Hepatocyte (in vitro differentiated cells): ENCODE data around the gene ACADM. TPM values are rescaled to one million over a fixed set of nuclear protein-coding genes. Genes with fewer than 3 reads are reported as not detected.

ENCODE experiments used
- DNase-seq: peaks from one replicate; pipeline ENCODE4 v3.0.0-alpha.2; 2016; ENCODE audit warnings: low spot score
- H2AFZ ChIP-seq: fragments of 200-600 bp; sonication (generic); 2 replicates; pipeline ENCODE4 v1.6.0; 2016; ENCODE audit warnings: antibody characterized with exemption, mild to moderate bottlenecking
- H3K27ac ChIP-seq: fragments of 200-600 bp; sonication (generic); 2 replicates; pipeline ENCODE4 v1.5.1; 2016; ENCODE audit warnings: mild to moderate bottlenecking
- H3K27me3 ChIP-seq: fragments of 200-600 bp; sonication (generic); 2 replicates; pipeline ENCODE4 v1.6.1; 2016
- H3K36me3 ChIP-seq: fragments of 200-600 bp; sonication (generic); replicated peaks from 2 replicates; pipeline ENCODE4 v1.5.1; 2016; ENCODE audit warnings: low read depth; ENCODE audit not compliant: insufficient read depth
- H3K4me1 ChIP-seq: fragments of 200-600 bp; sonication (generic); 2 replicates; pipeline ENCODE4 v1.5.1; 2016; ENCODE audit warnings: mild to moderate bottlenecking, moderate library complexity; ENCODE audit not compliant: insufficient read depth
- H3K4me2 ChIP-seq: fragments of 200-600 bp; sonication (generic); 2 replicates; pipeline ENCODE4 v1.6.0; 2016
- H3K4me3 ChIP-seq: fragments of 200-600 bp; sonication (generic); 2 replicates; pipeline ENCODE4 v1.5.1; 2016; ENCODE audit warnings: mild to moderate bottlenecking
- H3K79me2 ChIP-seq: fragments of 200-600 bp; sonication (generic); 2 replicates; pipeline ENCODE4 v1.6.0; 2017; ENCODE audit warnings: mild to moderate bottlenecking
- H3K9me2 ChIP-seq: fragments of 200-600 bp; sonication (generic); replicated peaks from 2 replicates; pipeline ENCODE4 v1.6.0; 2017; ENCODE audit warnings: mild to moderate bottlenecking; ENCODE audit not compliant: insufficient read depth
- H3K9me3 ChIP-seq: fragments of 200-600 bp; sonication (generic); 2 replicates; pipeline ENCODE4 v1.5.1; 2016; ENCODE audit warnings: low read depth, mild to moderate bottlenecking
- H4K20me1 ChIP-seq: fragments of 200-600 bp; sonication (generic); 2 replicates; pipeline ENCODE4 v1.6.0; 2016; ENCODE audit warnings: mild to moderate bottlenecking; ENCODE audit not compliant: insufficient read depth, poor library complexity, severe bottlenecking
- CTCF ChIP-seq: fragments of 200-600 bp; sonication (generic); IDR thresholded peaks from 2 replicates; pipeline ENCODE4 v1.5.1; 2016; ENCODE audit warnings: antibody characterized with exemption, mild to moderate bottlenecking; ENCODE audit not compliant: poor library complexity
- EZH2 ChIP-seq: fragments of 200-600 bp; sonication (generic); IDR thresholded peaks from 2 replicates; pipeline ENCODE4 v1.6.1; 2016; ENCODE audit warnings: antibody characterized with exemption, mild to moderate bottlenecking, borderline replicate concordance
- EZH2phosphoT487 ChIP-seq: fragments of 200-600 bp; sonication (generic); IDR thresholded peaks from one replicate; pipeline ENCODE4 v1.6.1; 2018; ENCODE audit warnings: antibody characterized with exemption, mild to moderate bottlenecking, low read depth, moderate library complexity; ENCODE audit not compliant: unreplicated experiment, severe bottlenecking
- WGBS: methylation state at CpG from one replicate; pipeline ENCODE4 v1.1.6; 2016; ENCODE audit warnings: low lambda C conversion rate; ENCODE audit errors: missing lambda C conversion rate; 5-methylcytosine and 5-hydroxymethylcytosine counted together
- polyA plus RNA-seq: library from polyadenylated mRNA; unstranded; fragments of >200 nt; fragmentation: Nextera tagmentation; extraction: Ambion mirVana; gene quantifications from 2 replicates; pipeline ENCODE4 v1.2.1, GENCODE V29; 2016
- total RNA-seq: library from RNA; depleted of rRNA; stranded (reverse); fragments of >200 nt; gene quantifications from 2 replicates; pipeline ENCODE4 v1.2.3, GENCODE V29; 2014

ACADM gene
- total and polyA plus RNA-seq, 2 experiments from 2014 or later, result 57.6 to 88.5 TPM

- H3K36me3 ChIP-seq, result no peaks in the 10 kb centered on the region
- peaks cover 30% of the 10 kb centered on the region for H3K4me1 ChIP-seq
- H2AFZ ChIP-seq, result peak overlapping the region; percentile 80
- 14% methylated on average over 9 of the region's 9 CpGs for WGBS
- peak overlapping the region; percentile 80 for H3K4me2 ChIP-seq
- H3K79me2 ChIP-seq, result peaks cover 43% of the 10 kb centered on the region
- H3K9me2 ChIP-seq, result no peaks in the 10 kb centered on the region
- H3K27me3 ChIP-seq, result no peaks in the 10 kb centered on the region
- H3K4me3 ChIP-seq, result peak overlapping the region; percentile 61
- peak overlapping the region; percentile 81 for H3K27ac ChIP-seq
- DNase-seq, result no peak
- TF ChIP-seq EZH2 (no peak), CTCF (no peak), EZH2phosphoT487 (no peak)
- no peaks in the 10 kb centered on the region for H3K9me3 ChIP-seq
- H4K20me1 ChIP-seq, result peaks cover 38% of the 10 kb centered on the region
Measured at GRCh38 chr1:75785320-75785982, 60.9 kb downstream of the ACADM start.

- H4K20me1 ChIP-seq, result peaks cover 45% of the 10 kb centered on the region
Measured at GRCh38 chr1:75785983-75786853, 61.7 kb downstream of the ACADM start, which contains the start of gene RABGGTB. TSS of gene RABGGTB (plus strand) at chr1:75786256. CDS start at chr1:75786272, 16 bp downstream.

GRCh38 chr1:75786901-75787493 is 62.5 kb downstream of the ACADM start:
- Histone ChIP-seq H3K4me1 (peaks cover 35% of the 10 kb centered on the region), H2AFZ (peak overlapping the region; percentile 31), H3K27me3 (no peaks in the 10 kb centered on the region), H3K9me3 (no peaks in the 10 kb centered on the region), H3K9me2 (no peaks in the 10 kb centered on the region), H3K4me3 (peak overlapping the region; percentile 73), H4K20me1 (peaks cover 51% of the 10 kb centered on the region), H3K4me2 (peak overlapping the region; percentile 90), H3K36me3 (no peaks in the 10 kb centered on the region), H3K27ac (peak overlapping the region; percentile 75), H3K79me2 (peaks cover 50% of the 10 kb centered on the region)
- WGBS, result 1% methylated on average over 10 of the region's 10 CpGs
- TF ChIP-seq EZH2phosphoT487, result no peak
- TF ChIP-seq EZH2, result no peak
- DNase-seq, result no peak

More at GRCh38 chr1:75785983-75786853, 61.7 kb downstream of the ACADM start, which contains the start of gene RABGGTB:
- WGBS, result under 1% methylated on average over 28 of the region's 28 CpGs
- Histone ChIP-seq H3K4me3 (peak within 1 kb of the TSS; percentile 73), H3K9me2 (no peaks in the 10 kb centered on the region), H3K27ac (peak within 1 kb of the TSS; percentile 81), H3K36me3 (no peaks in the 10 kb centered on the region), H3K4me2 (peak within 1 kb of the TSS; percentile 90), H3K4me1 (peaks cover 35% of the 10 kb centered on the region), H2AFZ (peak within 1 kb of the TSS; percentile 80), H3K9me3 (no peaks in the 10 kb centered on the region), H3K27me3 (no peaks in the 10 kb centered on the region), H3K79me2 (peaks cover 47% of the 10 kb centered on the region)
- DNase-seq, result peak; percentile 98
- TF ChIP-seq EZH2phosphoT487 (no peak), CTCF (no peak), EZH2 (no peak)
